Measurements from ENCODE around the gene DYSF.

Gene DYSF

DNA sequence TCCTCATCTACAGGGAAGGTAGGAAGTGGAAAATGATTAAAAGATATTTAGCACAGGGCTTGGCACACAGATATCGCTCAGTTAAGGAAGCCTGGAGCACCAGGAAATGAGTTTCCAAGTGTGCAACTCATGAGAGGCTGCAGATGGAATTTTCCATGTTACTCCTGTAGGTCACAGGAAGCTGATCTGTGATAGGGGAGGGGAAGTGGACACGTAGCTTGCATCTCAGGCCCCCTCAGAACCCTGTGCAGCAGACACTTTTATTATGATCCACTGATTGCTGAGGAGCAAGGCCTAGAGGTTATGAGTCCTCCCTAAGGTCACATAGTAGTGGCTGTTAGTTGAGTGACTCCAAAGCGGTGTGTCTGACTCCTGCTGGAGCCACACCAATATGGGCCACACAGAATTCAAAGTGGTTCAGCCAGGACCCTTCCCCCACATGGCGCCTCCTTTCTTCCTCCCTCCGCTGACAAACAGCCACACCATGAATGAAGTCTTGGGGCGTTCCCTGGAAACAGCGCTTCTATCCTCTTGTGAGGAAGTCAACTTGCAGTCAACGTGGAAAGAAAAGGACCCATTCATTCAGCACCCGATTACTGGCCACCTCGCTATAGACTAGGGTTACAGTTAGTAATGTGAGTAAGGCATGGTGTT lies 21.5 kb downstream of the DYSF start:
- TF ChIP-seq, protein P1, sequence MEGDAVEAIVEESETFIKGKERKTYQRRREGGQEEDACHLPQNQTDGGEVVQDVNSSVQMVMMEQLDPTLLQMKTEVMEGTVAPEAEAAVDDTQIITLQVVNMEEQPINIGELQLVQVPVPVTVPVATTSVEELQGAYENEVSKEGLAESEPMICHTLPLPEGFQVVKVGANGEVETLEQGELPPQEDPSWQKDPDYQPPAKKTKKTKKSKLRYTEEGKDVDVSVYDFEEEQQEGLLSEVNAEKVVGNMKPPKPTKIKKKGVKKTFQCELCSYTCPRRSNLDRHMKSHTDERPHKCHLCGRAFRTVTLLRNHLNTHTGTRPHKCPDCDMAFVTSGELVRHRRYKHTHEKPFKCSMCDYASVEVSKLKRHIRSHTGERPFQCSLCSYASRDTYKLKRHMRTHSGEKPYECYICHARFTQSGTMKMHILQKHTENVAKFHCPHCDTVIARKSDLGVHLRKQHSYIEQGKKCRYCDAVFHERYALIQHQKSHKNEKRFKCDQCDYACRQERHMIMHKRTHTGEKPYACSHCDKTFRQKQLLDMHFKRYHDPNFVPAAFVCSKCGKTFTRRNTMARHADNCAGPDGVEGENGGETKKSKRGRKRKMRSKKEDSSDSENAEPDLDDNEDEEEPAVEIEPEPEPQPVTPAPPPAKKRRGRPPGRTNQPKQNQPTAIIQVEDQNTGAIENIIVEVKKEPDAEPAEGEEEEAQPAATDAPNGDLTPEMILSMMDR (IDR thresholded peaks at IDR 0.05): no peak
- TF ChIP-seq ZFX (IDR thresholded peaks at IDR 0.05; ENCODE audit: borderline replicate concordance): no peak
- no peak overlapping the region for H3K27ac ChIP-seq

GRCh38 chr2:71476495-71476894 lies 23.1 kb downstream of the DYSF start:
- H3K27ac ChIP-seq: no peak overlapping the region
- TF ChIP-seq, protein P1 (IDR thresholded peaks at IDR 0.05): no peak
- TF ChIP-seq ZFX (IDR thresholded peaks at IDR 0.05; ENCODE audit: borderline replicate concordance): no peak

DNA sequence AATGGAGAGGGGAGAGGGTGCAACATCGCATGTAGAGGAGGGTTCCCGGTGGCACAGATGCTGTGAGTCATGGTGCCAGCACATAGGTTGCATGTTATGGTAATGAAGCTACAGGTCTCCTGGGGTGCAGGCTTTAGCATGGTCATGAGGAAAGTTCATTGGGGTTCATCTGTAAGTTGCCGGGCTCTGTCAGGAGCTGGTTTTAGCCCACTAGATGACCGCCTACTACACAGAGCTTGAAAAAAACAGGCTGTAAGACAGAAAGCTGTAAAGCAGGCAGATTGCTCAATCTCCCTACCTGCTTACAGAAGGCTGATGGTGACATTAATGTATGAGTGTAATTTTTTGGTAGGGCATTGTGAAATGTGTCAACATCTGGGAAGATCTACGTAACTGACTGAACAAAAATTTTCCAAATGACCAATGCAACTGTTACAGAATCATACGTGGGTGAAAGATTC lies 23.9 kb downstream of the DYSF start:
- H3K27ac ChIP-seq: no peak overlapping the region

GRCh38 chr2:71478806-71479205 lies 25.4 kb downstream of the DYSF start:
- TF ChIP-seq, protein P1 (IDR thresholded peaks at IDR 0.05): no peak
- TF ChIP-seq ZFX (IDR thresholded peaks at IDR 0.05; ENCODE audit: borderline replicate concordance): no peak
- no peak overlapping the region for H3K27ac ChIP-seq

More for the DNA sequence above, 23.9 kb downstream of the DYSF start:
- TF ChIP-seq, protein P1 (IDR thresholded peaks at IDR 0.05): no peak
- no peak for TF ChIP-seq ZFX (IDR thresholded peaks at IDR 0.05; ENCODE audit: borderline replicate concordance)

- TF ChIP-seq, protein P1 (IDR thresholded peaks at IDR 0.05): no peak
- no peak for TF ChIP-seq ZFX (IDR thresholded peaks at IDR 0.05; ENCODE audit: borderline replicate concordance)
- H3K27ac ChIP-seq: no peak overlapping the region
Measured at GRCh38 chr2:71479261-71479660, 25.9 kb downstream of the DYSF start.

DNA sequence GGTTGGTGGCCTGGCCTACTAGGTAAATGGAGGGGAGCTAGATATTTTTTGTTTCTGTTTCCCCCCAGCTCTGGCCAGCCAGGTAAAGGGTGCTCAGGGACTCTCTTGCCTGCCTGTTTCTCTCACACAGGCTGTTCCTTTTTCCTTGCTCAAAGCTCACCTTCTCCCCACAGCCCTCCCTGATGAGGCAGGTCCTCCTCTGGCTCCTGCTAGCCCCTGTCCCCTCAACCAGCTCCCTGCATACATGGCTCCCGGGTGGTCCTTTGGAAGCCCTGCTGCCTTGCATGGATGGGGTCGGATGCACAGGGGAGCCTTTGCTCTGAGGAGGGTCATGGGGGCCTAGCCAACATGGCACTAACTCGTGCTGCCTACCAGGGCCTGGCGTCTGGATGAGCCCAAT lies 27.8 kb downstream of the DYSF start:
- TF ChIP-seq, protein P1 (IDR thresholded peaks at IDR 0.05): no peak
- TF ChIP-seq ZFX (IDR thresholded peaks at IDR 0.05; ENCODE audit: borderline replicate concordance): no peak
- H3K27ac ChIP-seq: no peak overlapping the region

DNA sequence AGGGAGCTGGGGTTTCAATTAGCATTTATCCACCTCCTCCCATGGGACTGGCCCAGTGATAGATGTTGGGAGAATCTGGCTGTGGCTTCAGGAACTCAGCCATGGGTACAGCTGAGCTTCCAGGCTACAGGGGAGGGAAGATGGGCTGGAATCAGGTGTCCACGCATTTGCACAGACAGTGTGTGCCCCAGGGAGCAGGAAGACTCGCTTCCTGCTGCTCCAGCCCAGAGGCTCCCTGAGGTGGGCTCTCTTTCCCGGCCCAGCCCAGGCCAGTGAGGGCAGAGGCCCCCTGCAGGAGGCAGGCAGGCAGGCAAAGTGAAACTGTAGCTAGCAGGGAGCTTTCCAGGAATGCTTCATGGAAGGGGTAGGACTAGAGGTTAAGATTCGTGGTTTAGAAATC lies 28.7 kb downstream of the DYSF start:
- TF ChIP-seq, protein P1 (IDR thresholded peaks at IDR 0.05): no peak
- no peak for TF ChIP-seq ZFX (IDR thresholded peaks at IDR 0.05; ENCODE audit: borderline replicate concordance)
- H3K27ac ChIP-seq: no peak overlapping the region

Data from 22Rv1 (cell line).